Sciatic nerve (tissue), 1 donor: ENCODE measurements around the gene HAUS6. TPM values are rescaled to one million over a fixed set of nuclear protein-coding genes. Genes with fewer than 3 reads are reported as not detected.

Experiments used
- total RNA-seq: library from RNA; stranded (reverse); fragmentation: NEBNext Ultra II Directional; extraction: Animal tissue kit (Norgen Biotek cat#: 25700); gene quantifications from one replicate; pipeline ENCODE4 v1.2.1, GENCODE V29; 2021
- donor health status: DM: no; HTN: no; CAD: no.

HAUS6 gene
- total RNA-seq, 1 donor from 2014 or later: 12.5 TPM

Other genes with a start within 250 kb of the HAUS6 start
- gene SAXO1, start 69.7 kb downstream of the HAUS6 start, total RNA-seq: 0.49 TPM
- gene RRAGA, start 53.5 kb downstream of the HAUS6 start, total RNA-seq: 85.2 TPM
- gene PLIN2, start 24.6 kb upstream of the HAUS6 start, total RNA-seq: 63.8 TPM
- gene DENND4C, start 127.8 kb upstream of the HAUS6 start, total RNA-seq: 78.2 TPM